ENCODE measurements around the gene KCNN3.
A peak's percentile ranks its signal among the peaks of the same experiment; 100 is the strongest.

KCNN3 gene

DNA sequence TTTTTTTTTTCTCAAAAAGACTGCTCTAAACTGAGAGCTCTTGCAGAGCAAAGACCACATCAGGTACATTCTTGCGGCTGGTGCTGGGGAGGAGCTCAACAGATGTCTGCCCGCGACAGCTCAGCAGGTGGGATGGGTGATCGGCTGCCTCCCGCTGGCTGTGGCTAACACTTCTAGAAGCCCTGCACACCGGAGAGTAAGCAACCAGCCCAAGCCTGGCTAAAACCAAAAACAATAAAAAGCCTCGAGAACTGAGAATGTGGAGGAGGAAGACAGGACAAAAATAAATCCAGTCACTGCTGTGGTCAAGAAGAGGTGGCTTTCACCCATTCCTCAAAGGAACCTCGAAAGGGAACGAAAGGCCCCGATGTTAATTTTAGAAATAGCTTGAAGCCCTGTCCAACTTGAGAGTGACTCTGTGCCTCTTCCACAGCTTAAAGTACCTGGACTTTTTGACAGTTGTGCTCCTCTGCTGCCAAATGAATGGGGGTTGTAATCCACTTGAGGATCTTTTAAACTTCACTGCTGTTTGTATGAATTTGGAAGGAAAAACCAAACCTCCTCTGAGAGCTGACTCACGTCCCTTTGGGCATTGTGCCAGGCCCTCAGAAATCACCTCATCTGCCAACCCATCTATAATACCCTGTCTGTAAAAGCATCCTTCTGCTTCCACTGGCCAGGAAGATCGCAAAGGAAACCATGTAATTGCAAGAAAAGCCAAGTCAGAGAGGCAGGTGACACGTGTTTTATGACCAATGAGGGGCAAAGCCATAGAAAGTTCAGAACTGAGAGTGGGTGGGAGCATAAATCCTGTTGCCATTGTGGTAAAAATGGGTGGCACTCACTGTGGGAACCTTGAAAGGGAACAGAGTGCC is 78.6 kb downstream of the KCNN3 start:
- peak; percentile 6 for DNase-seq (ENCODE audit: low read depth)

GRCh38 chr1:154788886-154789285 is 81.2 kb downstream of the KCNN3 start:
- DNase-seq (ENCODE audit: low read depth), result no peak

GRCh38 chr1:154788110-154788870 is 81.8 kb downstream of the KCNN3 start:
- DNase-seq (ENCODE audit: low read depth), result no peak

- DNase-seq (ENCODE audit: low read depth), result no peak
Observed at GRCh38 chr1:154786804-154787570, 83.1 kb downstream of the KCNN3 start.

- DNase-seq (ENCODE audit: low read depth), result no peak
Observed at GRCh38 chr1:154784924-154785531, 85.1 kb downstream of the KCNN3 start.

GRCh38 chr1:154784416-154784815 is 85.7 kb downstream of the KCNN3 start:
- no peak for DNase-seq (ENCODE audit: low read depth)

DNA sequence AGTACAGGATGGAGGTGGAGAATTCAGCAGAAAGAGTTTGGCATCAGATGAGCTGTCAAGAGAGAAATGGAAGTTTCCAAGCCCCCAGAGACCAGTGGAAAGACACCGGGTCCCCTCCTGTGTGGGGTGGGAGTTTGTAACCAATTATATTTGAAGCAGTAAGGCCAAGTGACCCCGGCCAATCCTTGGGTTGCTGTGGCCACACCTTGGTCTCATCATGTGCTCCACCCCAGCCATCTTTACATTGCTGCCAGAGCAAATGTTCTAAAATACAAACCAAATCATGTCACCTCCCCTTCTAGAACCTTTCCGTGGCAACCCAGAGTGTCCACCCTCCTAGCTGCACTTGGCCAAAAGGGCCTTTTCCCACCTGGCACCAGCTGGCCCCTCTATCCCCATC is 86.1 kb downstream of the KCNN3 start:
- DNase-seq (ENCODE audit: low read depth), result no peak

GRCh38 chr1:154780541-154780940 is 89.5 kb downstream of the KCNN3 start:
- DNase-seq (ENCODE audit: low read depth), result no peak

DNA sequence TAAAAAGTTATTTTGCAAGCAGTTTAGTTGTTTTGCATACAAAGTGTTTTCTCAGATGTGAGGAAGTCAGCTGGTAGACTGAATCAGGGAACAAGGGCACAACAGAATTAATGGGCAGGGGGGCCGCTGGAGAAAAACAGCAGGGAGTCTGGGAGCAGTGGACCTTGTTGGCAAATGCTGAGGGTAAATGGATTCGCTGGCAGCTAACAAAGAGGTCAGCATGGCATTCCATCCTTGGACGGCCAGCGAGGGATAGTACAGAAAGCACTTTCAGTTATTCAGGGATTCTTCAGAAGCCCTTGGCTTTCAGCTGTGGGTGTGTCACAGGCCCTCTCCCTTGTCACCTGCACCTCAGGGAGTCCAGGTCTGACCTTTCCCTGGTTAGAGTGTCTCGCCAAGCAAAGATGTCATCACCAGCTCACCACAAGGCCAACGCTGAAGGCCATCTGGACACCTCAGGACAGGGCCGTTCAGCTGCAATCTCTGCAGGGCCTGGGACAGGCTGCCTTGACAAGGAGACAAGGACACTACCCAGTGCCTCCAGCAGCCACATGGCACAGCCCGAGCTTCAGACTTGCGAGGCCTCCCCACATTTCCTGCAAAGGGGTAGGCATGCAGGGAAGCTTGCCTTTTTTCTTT is 90.4 kb downstream of the KCNN3 start:
- no peak for DNase-seq (ENCODE audit: low read depth)

DNA sequence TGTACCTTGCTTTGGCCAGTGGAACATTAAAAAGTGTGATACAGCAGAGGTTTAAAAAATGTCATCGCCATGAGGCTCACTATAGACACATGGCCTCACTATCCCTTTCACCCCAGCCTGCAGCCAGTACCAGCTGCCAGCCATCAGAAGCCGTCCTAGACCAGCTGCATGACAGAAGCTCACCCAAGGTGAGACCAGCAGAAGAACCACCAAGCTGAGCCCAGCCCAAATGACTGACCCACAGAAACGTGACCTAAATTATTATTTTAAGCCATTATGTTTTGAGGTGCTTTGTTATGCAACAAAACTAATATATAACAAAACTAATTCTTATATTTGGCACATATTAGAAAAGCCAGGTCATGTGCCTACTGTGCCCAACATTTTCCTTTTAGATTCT is 91.1 kb downstream of the KCNN3 start:
- no peak for DNase-seq (ENCODE audit: low read depth)

DNA sequence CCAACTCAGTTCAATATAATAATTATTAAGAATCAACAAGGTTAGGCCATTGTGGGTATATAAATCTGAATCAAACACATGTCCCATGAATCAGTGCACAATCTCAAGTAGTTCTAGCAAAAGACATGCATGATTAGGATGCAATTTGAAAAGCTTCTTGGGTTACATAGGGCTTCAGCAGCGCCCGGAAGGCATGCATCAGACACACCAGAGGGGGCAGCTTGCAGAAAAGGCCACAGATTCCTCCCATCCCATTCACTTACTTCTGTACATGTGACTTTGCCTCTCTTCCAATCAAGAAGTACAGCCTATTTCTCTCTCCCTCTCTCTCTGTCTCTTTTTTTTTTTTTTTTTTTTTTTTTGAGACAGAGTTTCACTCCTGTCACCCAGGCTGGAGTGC is 91.8 kb downstream of the KCNN3 start:
- no peak for DNase-seq (ENCODE audit: low read depth)

GRCh38 chr1:154777781-154778180 is 92.3 kb downstream of the KCNN3 start:
- no peak for DNase-seq (ENCODE audit: low read depth)

- DNase-seq (ENCODE audit: low read depth), result no peak
Observed at GRCh38 chr1:154777154-154777553, 92.9 kb downstream of the KCNN3 start.

DNA sequence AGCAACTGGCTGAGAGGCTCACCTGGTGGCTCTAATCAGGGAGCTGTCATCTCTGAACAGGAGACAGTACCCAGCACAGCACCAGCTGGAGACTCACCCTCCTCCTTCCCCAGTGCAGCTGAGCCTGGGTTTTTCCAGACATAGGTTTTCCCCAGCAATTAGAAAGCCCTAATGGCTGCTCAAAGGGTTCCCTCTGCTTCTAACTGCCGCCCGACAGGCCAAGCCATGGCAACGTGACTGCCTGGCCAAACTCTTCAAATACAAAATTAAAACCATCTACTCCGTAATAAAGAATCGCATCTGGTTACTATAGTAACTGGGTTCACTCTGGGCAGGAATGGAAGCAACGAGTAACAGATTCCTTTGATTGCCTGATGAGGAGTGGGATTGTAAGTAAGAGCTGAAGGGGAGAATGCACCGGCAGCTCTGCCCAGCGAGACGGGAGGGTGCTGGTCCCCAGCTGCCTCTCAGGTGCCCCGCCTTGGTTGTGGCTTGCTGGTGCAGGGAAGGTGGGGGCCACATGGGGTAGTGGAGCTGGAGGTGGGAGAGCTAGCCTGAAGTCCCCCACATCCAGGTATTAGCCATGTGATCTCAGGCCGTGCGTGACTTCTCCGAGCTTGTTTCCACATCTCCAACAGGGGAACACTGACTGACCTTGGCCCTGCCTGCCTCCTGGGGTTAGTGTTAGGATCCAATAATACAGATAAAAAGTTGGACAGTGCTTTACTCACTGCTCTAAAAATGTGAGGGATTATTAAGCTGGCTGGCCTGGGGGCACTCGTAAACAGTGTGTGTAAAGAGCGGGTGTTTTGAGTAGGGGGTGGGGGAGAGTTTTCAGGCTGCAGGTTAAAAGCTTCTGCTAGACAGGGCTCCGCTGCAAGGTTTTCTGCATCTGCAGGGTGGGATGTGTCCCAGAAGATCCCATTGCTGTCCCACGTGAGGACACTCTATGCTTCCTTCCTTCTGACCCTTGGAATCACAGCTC is 94.2 kb downstream of the KCNN3 start:
- DNase-seq (ENCODE audit: low read depth), result no peak

DNA sequence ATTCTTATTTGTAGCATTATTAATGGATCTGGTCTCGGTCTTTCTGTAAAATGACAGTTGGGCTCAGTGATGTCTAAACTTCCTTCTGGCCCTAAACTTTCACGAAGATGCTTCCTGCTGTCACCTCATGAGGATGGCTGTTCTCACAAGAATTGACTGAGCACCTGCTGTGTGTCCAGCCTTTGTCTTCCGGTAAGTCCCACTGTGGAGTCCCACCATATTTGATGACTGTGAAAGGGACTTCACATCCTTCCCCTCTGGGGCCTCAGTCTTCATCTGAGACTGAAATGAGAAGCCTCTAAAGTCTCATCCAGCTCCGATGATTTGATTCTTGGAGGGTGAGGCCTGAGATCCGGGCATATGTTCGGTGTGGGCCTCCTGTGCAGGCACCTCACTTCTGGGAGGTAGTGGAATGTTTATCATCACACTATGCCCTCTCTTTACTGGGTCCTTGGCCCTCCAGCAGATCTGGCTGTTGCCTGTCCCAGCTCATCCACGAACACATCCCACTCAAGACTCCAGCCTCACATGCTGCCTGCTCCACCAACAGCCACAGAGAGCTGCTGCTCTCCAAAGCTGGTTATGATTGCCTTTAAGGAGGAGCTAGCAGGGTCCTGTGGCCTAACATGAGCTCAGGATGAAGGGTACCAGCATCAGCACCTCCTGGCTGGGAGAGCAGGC is 95.8 kb downstream of the KCNN3 start:
- no peak for DNase-seq (ENCODE audit: low read depth)

DNA sequence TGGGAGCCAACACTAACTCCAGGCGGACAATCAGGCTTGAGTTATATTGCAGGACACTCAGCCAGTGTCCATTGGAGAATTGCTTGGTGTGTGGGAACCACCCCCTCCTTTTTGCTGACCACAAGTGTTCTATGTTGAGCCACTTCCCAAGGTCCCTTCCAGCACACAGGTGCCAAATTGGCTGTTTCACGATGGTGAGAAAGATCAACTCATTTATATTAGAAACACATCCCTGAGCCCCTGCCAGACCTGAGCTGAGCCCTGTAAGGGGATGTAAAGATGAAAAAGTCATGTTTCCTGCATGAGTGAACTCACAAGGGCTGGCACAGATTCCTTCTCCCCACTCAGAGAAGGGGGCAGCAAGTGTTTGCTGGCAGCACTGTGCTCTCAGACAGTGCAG is 96.5 kb downstream of the KCNN3 start:
- DNase-seq (ENCODE audit: low read depth), result no peak

- no peak for DNase-seq (ENCODE audit: low read depth)
Observed at GRCh38 chr1:154772606-154773506, 97.2 kb downstream of the KCNN3 start.

DNA sequence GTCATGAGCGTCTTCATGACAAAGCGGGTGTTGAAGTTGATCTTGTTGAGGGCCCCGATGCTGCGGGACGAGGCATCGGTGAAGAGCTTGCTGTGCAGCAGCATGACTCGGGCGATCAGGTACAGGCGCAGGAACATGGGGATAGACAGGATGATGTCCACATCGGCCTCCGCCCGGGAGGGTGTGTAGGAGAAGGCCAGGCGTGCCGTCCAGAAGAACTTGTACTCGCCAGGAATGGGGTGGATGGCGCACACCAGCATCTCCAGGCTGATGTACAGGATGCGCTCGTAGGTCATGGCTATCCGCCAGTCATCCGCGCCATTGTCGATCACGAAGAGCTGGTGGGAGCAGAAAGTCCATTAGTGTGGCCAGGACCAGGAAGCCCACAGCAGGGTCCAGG is 98.0 kb downstream of the KCNN3 start:
- no peak for DNase-seq (ENCODE audit: low read depth)
